ENCODE data around the gene SH3YL1.

- TF ChIP-seq CTCF (IDR thresholded peaks at IDR 0.05) (no peak), POLR2AphosphoS5 (IDR thresholded peaks at IDR 0.05; ENCODE audit: low read depth, low read length) (no peak), TCF7L2 (IDR thresholded peaks at IDR 0.05; ENCODE audit: low read depth, low read length) (no peak)
Measured at GRCh38 chr2:270861-271260, 7.0 kb upstream of the SH3YL1 start.

Measured in Panc1 (cell line).